ENCODE measurements around the gene HSP90AB1. TPM values are rescaled to one million over a fixed set of nuclear protein-coding genes. Genes with fewer than 3 reads are reported as not detected.

Gene HSP90AB1
- total and polyA plus RNA-seq, 9 of the 15 experiments (the other 6 are each of a cell fraction or from before 2014, with no cell fraction given) = 1,780 to 3,358 (median 2,262) TPM

- TF ChIP-seq ZBTB5 (IDR thresholded peaks at IDR 0.05) = no peak
- no peak for TF ChIP-seq ZNF695 (CRISPR knock-in tag; IDR thresholded peaks at IDR 0.05)
- no peak for TF ChIP-seq ZNF232 (CRISPR knock-in tag; IDR thresholded peaks at IDR 0.05)
- TF ChIP-seq TEAD2 (tag; IDR thresholded peaks at IDR 0.05) = no peak
- no peak for TF ChIP-seq ZFP91 (CRISPR knock-in tag; IDR thresholded peaks at IDR 0.05)
These were observed 48.2 kb downstream of the HSP90AB1 start (continued) for GRCh38 chr6:44294832-44295791.

Data from K562 (cell line).